Heart left ventricle (tissue), 16 donors: ENCODE data around the gene CSF1. TPM values are rescaled to one million over a fixed set of nuclear protein-coding genes. Genes with fewer than 3 reads are reported as not detected.
A peak's percentile ranks its signal among the peaks of the same experiment; 100 is the strongest.

Experiments
- ATAC-seq, 4 donors: fragments of 200-7000 bp; cut with Tn5 transposase; one replicate each; pipeline ENCODE4 v1.9.1; 2020 to 2022; ENCODE audit warnings: moderate library complexity in 4 of 4, mild to moderate bottlenecking in 3 of 4, moderate number of reproducible peaks in 1 of 4
- DNase-seq, 5 donors: peaks; one replicate each; pipeline ENCODE4 v3.0.0-alpha.2; 2020
- H3K27ac ChIP-seq, 12 donors: fragments of 200-600 bp; sonication (generic) in 4 of 12; one replicate each; pipeline versions ENCODE4 v1.5.0 to v1.8.0; 2016 to 2022; ENCODE audit warnings: mild to moderate bottlenecking in 2 of 12
- H3K27me3 ChIP-seq, 9 donors: fragments of 200-600 bp; sonication (generic) in 2 of 9; one replicate each; pipeline versions ENCODE4 v1.5.1 to v1.8.0; 2016 to 2022; ENCODE audit warnings: mild to moderate bottlenecking in 3 of 9
- H3K36me3 ChIP-seq, 9 donors: fragments of 200-600 bp; sonication (generic) in 2 of 9; one replicate each; pipeline versions ENCODE4 v1.5.0 to v1.8.0; 2018 to 2022; ENCODE audit warnings: mild to moderate bottlenecking in 2 of 9
- H3K4me1 ChIP-seq, 12 donors: fragments of 200-600 bp; sonication (generic) in 4 of 12; one replicate each; pipeline versions ENCODE4 v1.5.0 to v1.8.0; 2016 to 2022; ENCODE audit warnings: mild to moderate bottlenecking in 3 of 12
- H3K4me3 ChIP-seq, 12 donors: fragments of 200-600 bp; sonication (generic) in 4 of 12; one replicate each; pipeline versions ENCODE4 v1.5.0 to v1.8.0; 2017 to 2022; ENCODE audit warnings: mild to moderate bottlenecking in 9 of 12, moderate library complexity in 4 of 12
- H3K9me3 ChIP-seq, 12 donors: fragments of 200-600 bp; sonication (generic) in 4 of 12; one replicate each; pipeline versions ENCODE4 v1.5.0 to v1.8.0; 2016 to 2022; ENCODE audit warnings: mild to moderate bottlenecking in 1 of 12
- POLR2A ChIP-seq, 2 donors: fragments of 450-650 bp; IDR thresholded peaks; one replicate each; pipeline ENCODE4 v1.6.1; 2017; ENCODE audit warnings: antibody characterized with exemption in 2 of 2, mild to moderate bottlenecking in 2 of 2, moderate library complexity in 2 of 2
- WGBS, 4 donors: extraction: QIAGEN DNeasy Blood & Tissue Kit in 2 of 4; methylation state at CpG; one replicate each; pipeline versions ENCODE4 v1.1.5 to v1.1.7; 2013 to 2018; 5-methylcytosine and 5-hydroxymethylcytosine counted together
- intact Hi-C, 10 donors: fragments of 100-400 bp; cut with DNase I; formaldehyde crosslinking; loops; one replicate each; pipeline versions ENCODE4 v1.11.1 to v1.14.2; 2022
- polyA plus RNA-seq, 2 donors: library from polyadenylated mRNA; stranded (reverse); fragments of 200-250 nt; gene quantifications; one replicate each; pipeline ENCODE4 v1.2.3, GENCODE V29; 2013
- total RNA-seq, 9 donors: library from RNA; depleted of rRNA in 2 of 9; stranded (reverse); fragments of >200 nt in 2 of 9; fragmentation: NEBNext Ultra II Directional in 3 of 9; extraction: Animal tissue kit (Norgen Biotek cat#: 25700) in 3 of 9; gene quantifications; one replicate each; pipeline versions ENCODE4 v1.1.0 to v1.2.4, GENCODE V29; 2016 to 2023
- TF ChIP-seq, protein P1 (sequence below), 12 donors: fragments of 200-600 bp; sonication (generic) in 4 of 12; IDR thresholded peaks; one replicate each; pipeline versions ENCODE4 v1.5.0 to v1.8.0; 2018 to 2022; ENCODE audit warnings: antibody characterized with exemption in 12 of 12, mild to moderate bottlenecking in 5 of 12
- donor health status: ischemic (EF 13 %, LVEDD 7.1; RV severe dilation, severe dysfunction).
- donor health status: healthy with polysubstance abuse.
- donor health status: DM: no; HTN: yes; CAD: no.
- donor health status: DM: no; HTN: no; CAD: no.
- donor health status: ischemic (EF 25% LVEDD 6.9; RV normal size, moderate dysfunction).
- donor health status: ischemic (EF 25% LVEDD 5.7; RV mildly dilated, moderate dysfunction).
- donor health status: healthy.
- donor health status: DM: yes; HTN: yes; CAD: no.
- donor health status: ischemic (EF 35%, LVEDD 5.7; RV mildly dilated, moderate dysfunction).
- donor health status: nonischemic (EF 11% LVEDD 7.7; RV severe dilation, severe dysfunction).
- donor health status: DM: yes; HTN: yes; CAD: no.
- donor health status: PGD.
- donor health status: ischemic (EF 29% LVEDD 5.4; RV normal size, mild dysfunction).
- donor health status: nonischemic (EF 23%, LVEDD 6.1; RV moderate dilation, normal function).

CSF1 gene
- total and polyA plus RNA-seq, 11 donors, result 9.0 to 64.8 (median 13.3) TPM

GRCh38 chr1:109912214-109912861 is 1.7 kb downstream of the CSF1 start:
- WGBS, 4 donors, result 33 to 44% (median 40%) methylated on average over 4 of the region's 4 CpGs
- ATAC-seq, result peak in 1 of 4 donors; percentile 6
- peak overlapping the region; percentile 16 to 93 (median 88) for H3K27ac ChIP-seq

DNA sequence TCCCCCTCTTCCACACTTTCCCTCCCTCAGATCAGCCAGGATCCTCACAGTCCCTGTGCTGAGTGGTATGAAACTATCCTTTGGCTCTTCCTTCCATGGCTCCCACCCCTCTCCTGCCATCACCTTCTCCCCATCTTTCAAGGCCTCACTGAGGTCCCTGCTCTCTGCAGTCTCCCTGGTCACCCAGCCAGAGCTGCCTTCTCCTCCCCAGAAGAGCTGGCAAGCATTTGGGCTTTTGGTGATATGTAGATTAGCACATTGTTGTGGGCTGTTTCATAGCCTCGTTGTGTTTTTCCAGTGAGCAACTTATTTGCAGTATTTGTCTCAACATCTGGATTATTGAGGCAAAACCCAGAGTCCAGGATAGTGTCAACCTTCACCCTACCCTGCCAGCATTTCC is 2.2 kb downstream of the CSF1 start:
- Histone ChIP-seq H3K9me3 (no peaks in the 10 kb centered on the region), H3K27me3 (peaks cover 0 to 9% (median 0%) of the 10 kb centered on the region in 9 donors), H3K36me3 (peaks cover 0 to 45% (median 28%) of the 10 kb centered on the region in 9 donors), H3K4me1 (peaks cover 4 to 75% (median 49%) of the 10 kb centered on the region in 12 donors), H3K4me3 (peak overlapping the region in 11 of 12 donors; percentile 7 to 97 (median 87)), H3K27ac (peak overlapping the region in 11 of 12 donors; percentile 41 to 93 (median 88))
- ATAC-seq (peak in 1 of 4 donors; percentile 11), DNase-seq (no peak)
- TF ChIP-seq, protein P1, sequence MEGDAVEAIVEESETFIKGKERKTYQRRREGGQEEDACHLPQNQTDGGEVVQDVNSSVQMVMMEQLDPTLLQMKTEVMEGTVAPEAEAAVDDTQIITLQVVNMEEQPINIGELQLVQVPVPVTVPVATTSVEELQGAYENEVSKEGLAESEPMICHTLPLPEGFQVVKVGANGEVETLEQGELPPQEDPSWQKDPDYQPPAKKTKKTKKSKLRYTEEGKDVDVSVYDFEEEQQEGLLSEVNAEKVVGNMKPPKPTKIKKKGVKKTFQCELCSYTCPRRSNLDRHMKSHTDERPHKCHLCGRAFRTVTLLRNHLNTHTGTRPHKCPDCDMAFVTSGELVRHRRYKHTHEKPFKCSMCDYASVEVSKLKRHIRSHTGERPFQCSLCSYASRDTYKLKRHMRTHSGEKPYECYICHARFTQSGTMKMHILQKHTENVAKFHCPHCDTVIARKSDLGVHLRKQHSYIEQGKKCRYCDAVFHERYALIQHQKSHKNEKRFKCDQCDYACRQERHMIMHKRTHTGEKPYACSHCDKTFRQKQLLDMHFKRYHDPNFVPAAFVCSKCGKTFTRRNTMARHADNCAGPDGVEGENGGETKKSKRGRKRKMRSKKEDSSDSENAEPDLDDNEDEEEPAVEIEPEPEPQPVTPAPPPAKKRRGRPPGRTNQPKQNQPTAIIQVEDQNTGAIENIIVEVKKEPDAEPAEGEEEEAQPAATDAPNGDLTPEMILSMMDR (IDR thresholded peaks at IDR 0.05), result no peak
- TF ChIP-seq POLR2A (IDR thresholded peaks at IDR 0.05), result no peak
- intact Hi-C loops, result loop anchor here in 8 of 10 donors (5.0 to 10.0 kb wide), 4 partner anchors 69 to 136 kb away; partner anchors contain the start of gene AHCYL1 (in 5 of the 8)
- WGBS, 4 donors, result 4 to 7% (median 5%) methylated on average over 1 of the region's 1 CpG

More at GRCh38 chr1:109912214-109912861, 1.7 kb downstream of the CSF1 start:
- peaks cover 0 to 9% (median 0%) of the 10 kb centered on the region in 9 donors for H3K27me3 ChIP-seq
- TF ChIP-seq, protein P1 (IDR thresholded peaks at IDR 0.05), result no peak
- TF ChIP-seq POLR2A (IDR thresholded peaks at IDR 0.05), result no peak
- H3K36me3 ChIP-seq, result peaks cover 0 to 40% (median 23%) of the 10 kb centered on the region in 9 donors
- peaks cover 4 to 75% (median 48%) of the 10 kb centered on the region in 12 donors for H3K4me1 ChIP-seq
- peak overlapping the region; percentile 71 to 97 (median 88) for H3K4me3 ChIP-seq
- no peaks in the 10 kb centered on the region for H3K9me3 ChIP-seq
- DNase-seq, result no peak
- intact Hi-C loops, result loop anchor here in 8 of 10 donors (5.0 to 10.0 kb wide), 4 partner anchors 70 to 135 kb away; partner anchors contain the start of gene AHCYL1 (in 5 of the 8)

GRCh38 chr1:109913360-109913879 is 2.8 kb downstream of the CSF1 start:
- no peak for TF ChIP-seq POLR2A (IDR thresholded peaks at IDR 0.05)
- Histone ChIP-seq H3K27me3 (peaks cover 0 to 9% (median 0%) of the 10 kb centered on the region in 9 donors), H3K27ac (peak overlapping the region in 11 of 12 donors; percentile 11 to 92 (median 85)), H3K36me3 (peaks cover 0 to 51% (median 34%) of the 10 kb centered on the region in 9 donors), H3K4me1 (peaks cover 4 to 72% (median 49%) of the 10 kb centered on the region in 12 donors), H3K9me3 (no peaks in the 10 kb centered on the region), H3K4me3 (peak overlapping the region in 10 of 12 donors; percentile 7 to 97 (median 83))
- no peak for DNase-seq
- WGBS, 4 donors, result 36 to 56% (median 45%) methylated on average over 1 of the region's 1 CpG
- intact Hi-C loops, result loop anchor here in 8 of 10 donors (5.0 to 10.0 kb wide), 4 partner anchors 69 to 136 kb away; partner anchors contain the start of gene AHCYL1 (in 5 of the 8)
- ATAC-seq, result no peak

- H3K27ac ChIP-seq, result peak overlapping the region in 5 of 12 donors; percentile 11 to 92 (median 84)
- 77 to 94% (median 88%) methylated on average over 5 to 6 of the region's 6 CpGs for WGBS, 4 donors
- ATAC-seq, result peak in 2 of 4 donors; percentile 8
- H3K4me1 ChIP-seq, result peaks cover 0 to 60% (median 40%) of the 10 kb centered on the region in 12 donors
- H3K27me3 ChIP-seq, result peaks cover 0 to 5% (median 0%) of the 10 kb centered on the region in 9 donors
- peaks cover 0 to 64% (median 46%) of the 10 kb centered on the region in 9 donors for H3K36me3 ChIP-seq
- peak overlapping the region in 1 of 12 donors; percentile 9 for H3K4me3 ChIP-seq
- no peaks in the 10 kb centered on the region for H3K9me3 ChIP-seq
- TF ChIP-seq, protein P1 (IDR thresholded peaks at IDR 0.05), result no peak
- no peak for TF ChIP-seq POLR2A (IDR thresholded peaks at IDR 0.05)
- intact Hi-C loops, result loop anchor here in 9 of 10 donors (5.0 to 10.0 kb wide), 4 partner anchors 68 to 137 kb away; partner anchors contain the start of gene AHCYL1 (in 5 of the 9)
- DNase-seq, result peak in 1 of 5 donors; percentile 55
Measured at GRCh38 chr1:109914587-109915240, 4.1 kb downstream of the CSF1 start.
